Hematopoietic multipotent progenitor cell treated with erythropoietin and hydrocortisone succinate and interleukin-3 and kit ligand, for 15 days (in vitro differentiated cells): ENCODE data around the gene B4GALNT4.
"Not testable (repeated sequence)": the region's sequence is repeated elsewhere in the genome, so short reads cannot be mapped to it uniquely, and the experiment has no call there.

Source experiments
- DNase-seq: peaks from one replicate; pipeline ENCODE4 v3.0.0-alpha.2; 2015; ENCODE audit warnings: low spot score

The B4GALNT4 gene

GRCh38 chr11:334264-334994 lies 34.9 kb upstream of the B4GALNT4 start:
- no peak for DNase-seq

DNA sequence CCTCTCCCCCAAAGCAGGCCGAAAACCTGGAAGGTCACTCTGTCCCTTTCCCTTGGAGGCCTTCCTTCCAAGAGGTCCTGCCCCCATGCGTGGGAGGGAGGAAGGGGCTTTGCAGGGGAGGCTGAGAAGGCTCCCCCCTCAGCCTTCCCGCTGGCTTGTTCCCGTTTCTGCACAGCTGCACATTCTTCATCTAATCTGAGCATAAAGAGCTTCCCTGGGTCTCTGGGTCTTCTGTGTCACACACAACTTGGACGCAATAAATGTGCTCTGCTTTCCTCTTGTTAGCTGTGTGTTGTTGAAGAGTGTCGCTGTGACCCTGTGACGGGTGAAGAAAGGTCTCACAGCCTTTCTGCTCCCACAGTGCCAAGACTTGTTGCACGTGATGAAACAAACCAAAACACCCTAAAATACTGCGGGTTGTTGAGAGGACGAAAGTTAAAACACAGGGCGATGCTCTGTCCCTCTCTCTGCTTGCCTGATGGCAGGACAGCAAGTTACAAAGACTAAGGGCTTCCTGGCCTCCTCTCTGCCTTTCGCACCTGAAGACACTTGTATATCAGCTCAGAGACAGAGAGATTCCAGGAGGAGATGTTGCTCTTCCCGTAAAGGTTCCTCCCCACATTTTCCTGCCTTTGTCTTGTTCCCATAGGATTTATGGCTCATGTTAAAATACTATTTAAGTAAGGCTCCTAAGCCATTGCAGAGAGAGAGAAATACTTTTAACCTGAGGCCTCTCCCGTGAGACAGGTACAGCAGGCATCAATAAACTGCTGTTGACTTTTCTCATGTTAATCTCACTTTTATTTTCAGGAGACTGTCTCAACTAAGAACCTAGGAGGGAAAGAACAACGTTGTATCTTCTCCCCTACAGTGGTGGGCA lies 33.3 kb upstream of the B4GALNT4 start:
- no peak for DNase-seq

- DNase-seq = no peak
Measured at GRCh38 chr11:336659-337198, 32.6 kb upstream of the B4GALNT4 start.

DNA sequence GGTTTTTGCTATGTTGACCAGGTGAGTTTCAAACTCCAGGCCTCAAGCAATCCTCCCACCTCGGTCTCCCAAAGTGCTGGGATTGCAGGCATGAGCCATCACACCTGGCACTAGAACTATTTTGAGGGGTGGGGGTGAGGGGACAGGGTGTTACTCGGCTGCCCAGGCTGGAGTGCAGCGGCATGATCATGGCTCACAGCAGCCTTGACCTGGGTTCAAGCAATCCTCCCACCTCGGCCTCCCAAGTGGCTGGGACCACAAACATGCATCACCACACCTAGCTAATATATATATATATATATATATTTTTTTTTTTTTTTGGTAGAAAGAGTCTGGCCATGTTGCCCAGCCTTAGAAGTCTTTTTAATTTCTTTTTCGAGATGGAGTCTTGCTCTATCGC lies 31.6 kb upstream of the B4GALNT4 start:
- no peak for DNase-seq

- no peak for DNase-seq
Measured at GRCh38 chr11:339963-340362, 29.3 kb upstream of the B4GALNT4 start.

DNA sequence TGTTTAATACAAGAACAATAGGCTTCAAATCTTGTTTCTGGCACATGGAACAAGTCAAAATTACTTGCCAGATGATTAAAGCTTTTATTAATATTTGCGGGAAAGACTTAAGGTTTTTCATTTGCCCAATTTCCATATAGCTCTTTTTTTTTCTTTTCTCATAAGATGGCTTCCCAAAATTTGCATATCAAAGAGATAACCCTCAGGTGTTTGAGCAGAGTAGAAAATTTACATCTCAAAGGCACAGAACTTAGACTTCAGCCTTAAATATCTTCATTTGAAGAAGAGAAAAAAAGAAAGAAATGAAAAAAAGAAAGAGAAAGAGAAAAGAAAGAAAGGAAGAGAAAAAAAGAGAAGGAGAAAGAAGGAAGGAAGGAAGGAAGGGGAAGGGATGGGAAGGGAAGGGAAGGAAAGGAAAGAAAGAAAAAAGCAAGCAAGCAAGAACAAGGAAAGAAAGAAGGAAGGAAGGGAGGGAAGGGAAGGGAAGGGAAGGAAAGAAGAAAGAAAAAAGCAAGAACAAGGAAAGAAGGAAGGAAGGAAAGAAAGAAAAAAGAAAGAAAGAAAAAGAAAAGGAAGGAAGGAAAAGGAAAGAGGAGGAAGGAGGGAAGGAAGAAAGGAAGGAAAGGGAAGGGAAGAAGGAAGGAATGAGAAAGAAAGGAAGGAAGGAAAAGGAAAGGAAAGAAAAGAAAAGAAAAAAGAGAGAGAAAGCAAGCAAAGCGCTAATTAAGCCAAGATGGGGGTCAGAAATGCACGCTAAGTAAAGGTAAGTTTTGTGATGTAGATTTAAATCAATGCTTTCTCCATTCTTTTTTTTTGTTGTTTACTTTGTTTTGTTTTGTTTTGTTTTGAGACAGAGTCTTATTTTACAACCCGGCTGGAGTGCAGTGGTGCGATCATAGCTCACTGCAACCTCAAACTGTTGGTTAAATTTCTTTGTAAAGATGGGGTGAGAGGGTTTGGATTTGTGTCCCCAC lies 28.5 kb upstream of the B4GALNT4 start:
- DNase-seq = no peak

DNA sequence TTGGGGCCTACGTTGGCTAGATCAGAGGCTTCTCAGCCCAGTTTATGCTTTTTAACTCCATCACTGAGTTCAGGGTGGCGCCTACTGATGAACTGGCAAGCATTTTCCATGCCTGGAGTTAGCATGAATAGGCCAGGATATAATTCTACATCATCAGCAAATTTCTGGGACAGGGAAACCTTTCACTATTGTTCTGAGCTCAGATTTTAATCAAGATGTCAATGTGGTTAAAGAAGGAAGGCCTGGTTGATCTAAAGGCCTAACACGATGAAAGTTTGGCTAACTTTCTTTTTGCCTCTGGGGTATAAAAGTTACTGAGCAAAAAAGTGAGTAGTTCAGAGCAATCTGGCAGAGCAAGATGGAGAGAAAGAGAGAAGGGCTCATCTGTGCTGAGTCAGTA lies 27.0 kb upstream of the B4GALNT4 start:
- no peak for DNase-seq

DNA sequence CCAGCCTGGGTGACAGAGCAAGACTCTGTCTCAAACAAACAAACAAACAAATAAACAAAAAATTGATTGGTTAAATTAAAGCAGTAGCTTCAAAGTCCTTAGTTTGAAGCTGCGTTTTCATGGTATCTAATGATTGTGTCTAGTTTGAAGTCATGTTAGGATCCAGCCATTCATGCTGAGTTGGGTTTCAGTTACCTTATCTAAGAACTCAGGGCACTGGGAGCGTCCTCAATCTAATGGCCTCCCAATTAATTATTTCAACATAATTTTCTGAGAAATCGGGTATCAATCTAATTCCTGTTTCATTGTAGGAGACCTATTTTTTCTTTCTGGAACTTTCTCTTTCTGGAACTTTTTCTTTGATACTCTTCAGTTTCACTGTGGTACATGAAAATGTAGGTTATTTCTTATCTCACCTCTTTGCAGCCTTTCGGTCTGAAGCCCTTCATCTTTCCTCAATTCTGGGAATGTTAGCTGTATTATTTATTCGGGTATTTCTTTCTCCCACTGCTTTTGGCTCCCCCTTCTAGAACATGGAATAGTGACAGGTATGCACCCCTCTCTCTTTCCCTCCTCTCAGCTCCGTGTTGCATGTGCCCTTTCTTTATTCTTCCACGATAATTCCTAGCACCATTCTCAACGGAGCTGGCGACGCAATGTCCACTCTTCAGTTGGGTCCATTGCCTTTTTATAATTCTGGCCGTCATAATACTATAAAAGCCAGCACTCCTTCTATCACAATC lies 24.3 kb upstream of the B4GALNT4 start:
- peak; percentile 18 for DNase-seq

- no peak for DNase-seq
Measured at GRCh38 chr11:346529-346928, 22.8 kb upstream of the B4GALNT4 start.

GRCh38 chr11:349270-349954 lies 19.9 kb upstream of the B4GALNT4 start:
- DNase-seq = not testable (repeated sequence)

DNA sequence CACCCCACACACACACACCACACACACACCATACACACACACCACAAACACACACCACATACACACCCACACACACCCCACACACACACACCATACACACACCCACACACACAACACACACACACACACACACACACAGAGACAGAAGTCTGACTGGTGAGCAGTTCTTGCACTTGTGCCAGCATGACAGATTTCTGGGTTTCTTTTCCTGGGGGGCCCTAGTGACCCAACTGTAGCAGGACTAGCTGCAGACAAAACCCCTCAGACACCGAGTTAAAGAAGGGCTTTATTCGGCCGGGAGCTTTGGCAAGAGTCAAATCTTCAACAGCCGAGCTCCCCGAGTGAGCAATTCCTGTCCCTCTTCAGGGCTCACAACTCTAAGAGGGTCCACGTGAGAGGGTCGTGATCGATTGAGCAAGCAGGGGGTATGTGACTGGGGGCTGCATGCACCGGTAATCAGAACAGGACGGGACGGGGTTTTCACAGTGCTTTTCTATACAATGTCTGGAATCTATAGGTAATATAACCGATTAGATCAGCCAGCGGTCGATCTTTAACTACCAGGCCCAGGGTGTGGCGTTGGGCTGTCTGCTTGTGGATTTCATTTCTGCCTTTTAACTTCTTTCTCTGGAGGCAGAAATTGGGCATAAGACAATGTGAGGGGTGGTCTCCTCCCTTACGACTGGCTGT lies 19.1 kb upstream of the B4GALNT4 start:
- DNase-seq = not testable (repeated sequence)

DNA sequence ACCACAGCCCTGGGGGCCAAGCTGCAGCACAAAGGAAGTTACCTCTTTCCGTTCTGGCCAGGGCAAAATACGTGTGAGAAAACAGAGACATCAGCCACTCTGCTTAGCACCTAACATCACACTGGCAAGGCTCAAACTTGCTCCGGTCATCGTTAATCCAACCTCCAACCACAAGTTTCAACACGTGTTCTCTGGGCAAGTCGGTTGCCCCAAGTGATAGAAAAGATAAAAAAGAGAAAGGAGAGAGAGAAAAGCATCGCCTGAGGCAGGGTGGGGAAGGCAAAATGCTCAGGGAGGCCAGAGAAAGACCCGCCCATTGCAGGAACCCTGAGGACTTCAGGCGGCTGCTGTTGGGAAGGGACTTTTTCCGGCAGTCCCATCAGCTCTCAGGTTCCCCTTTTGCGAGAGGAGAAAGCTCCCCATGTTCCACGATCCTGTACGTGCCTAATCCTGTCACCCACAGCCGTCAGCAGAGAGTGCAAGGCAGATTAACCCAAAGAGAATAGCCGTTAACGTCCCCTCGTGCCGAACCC lies 18.5 kb upstream of the B4GALNT4 start:
- DNase-seq = peak; percentile 14

DNA sequence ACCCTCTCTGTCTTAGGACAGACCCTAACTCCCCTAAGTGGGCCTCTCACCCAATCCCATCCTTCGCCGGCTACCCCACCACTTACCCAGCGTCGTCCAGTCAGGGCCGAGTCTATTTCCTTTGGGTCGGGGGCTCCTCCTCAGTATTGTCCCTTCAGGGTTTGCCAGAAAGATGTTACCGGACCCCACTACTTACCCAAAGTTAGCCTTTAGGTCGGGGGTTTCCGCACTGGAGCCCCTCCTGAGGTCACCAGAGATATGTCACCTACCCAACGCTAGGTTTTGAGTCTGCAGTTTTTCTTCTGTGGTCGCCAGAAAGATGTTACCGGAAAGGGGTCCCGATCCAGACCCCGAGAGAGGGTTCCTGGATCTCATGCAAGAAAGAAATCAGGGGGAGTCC lies 17.9 kb upstream of the B4GALNT4 start:
- DNase-seq = no peak

- no peak for DNase-seq
Measured at GRCh38 chr11:352456-353031, 16.8 kb upstream of the B4GALNT4 start.

- DNase-seq = no peak
Measured at GRCh38 chr11:353179-353873, 16.0 kb upstream of the B4GALNT4 start.

GRCh38 chr11:355581-356458 lies 13.5 kb upstream of the B4GALNT4 start:
- no peak for DNase-seq

- DNase-seq = no peak
Measured at GRCh38 chr11:356610-357009, 12.7 kb upstream of the B4GALNT4 start.

- DNase-seq = no peak
Measured at GRCh38 chr11:357582-357981, 11.7 kb upstream of the B4GALNT4 start.
